UCSD-AML1 (cell line): ENCODE results near the gene MTFR1L.

Source experiments
- DNase-seq: peaks from one replicate; lab custom pipeline; 2025; ENCODE audit not compliant: unreplicated experiment; lab: John Stamatoyannopoulos, UW

The MTFR1L gene

GRCh38 chr1:25787760-25788166, 32.0 kb upstream of the MTFR1L start:
- no peak for DNase-seq

GRCh38 chr1:25790472-25790871, 29.3 kb upstream of the MTFR1L start:
- DNase-seq, result no peak

DNA sequence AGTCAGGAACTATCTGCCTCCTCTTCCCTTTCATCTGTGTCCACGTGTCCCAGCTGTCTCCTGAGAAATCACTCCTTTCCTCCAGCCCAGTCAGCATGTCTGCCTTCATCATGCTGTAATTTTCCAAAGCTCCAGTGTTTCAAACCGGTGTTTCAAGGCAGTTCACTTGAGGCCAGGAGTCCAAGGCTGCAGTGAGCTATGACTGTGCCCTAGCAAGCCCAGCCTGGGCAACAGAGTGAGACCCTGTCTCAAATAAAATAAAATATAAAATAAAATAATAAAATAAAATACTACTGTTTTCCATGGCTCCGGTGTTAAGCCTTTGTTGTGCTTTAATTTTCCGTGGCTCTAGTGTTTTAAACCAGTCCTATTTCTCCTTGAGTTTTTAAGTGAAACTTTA, 27.6 kb upstream of the MTFR1L start:
- no peak for DNase-seq

DNA sequence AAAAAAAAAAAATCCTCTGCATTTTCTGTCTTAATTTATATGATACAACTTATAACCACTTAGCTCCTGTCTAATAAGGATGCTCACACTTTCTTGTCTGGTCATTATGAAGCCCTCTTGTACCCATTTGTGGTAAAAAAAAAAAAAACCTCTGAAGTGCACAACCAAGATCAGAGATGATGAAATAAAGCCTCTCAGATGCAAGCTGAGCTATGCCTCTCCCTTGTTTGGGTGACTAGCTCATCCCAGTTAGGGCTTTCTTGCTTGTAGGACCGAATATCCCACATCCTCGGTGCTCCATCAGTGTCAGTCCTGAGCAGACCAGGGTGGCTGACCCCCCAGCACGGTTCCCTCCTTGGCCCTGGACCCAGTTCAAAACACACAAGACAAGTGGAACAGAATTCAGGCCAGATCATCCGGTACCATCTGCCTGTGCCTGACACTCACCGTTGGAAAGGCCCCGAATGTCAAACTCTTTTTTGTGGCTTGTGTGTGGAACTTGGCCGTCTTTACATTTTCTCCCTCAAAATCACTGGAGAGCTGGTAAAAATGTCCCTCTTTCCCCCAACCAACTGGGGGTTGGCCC, 26.1 kb upstream of the MTFR1L start:
- no peak for DNase-seq

DNA sequence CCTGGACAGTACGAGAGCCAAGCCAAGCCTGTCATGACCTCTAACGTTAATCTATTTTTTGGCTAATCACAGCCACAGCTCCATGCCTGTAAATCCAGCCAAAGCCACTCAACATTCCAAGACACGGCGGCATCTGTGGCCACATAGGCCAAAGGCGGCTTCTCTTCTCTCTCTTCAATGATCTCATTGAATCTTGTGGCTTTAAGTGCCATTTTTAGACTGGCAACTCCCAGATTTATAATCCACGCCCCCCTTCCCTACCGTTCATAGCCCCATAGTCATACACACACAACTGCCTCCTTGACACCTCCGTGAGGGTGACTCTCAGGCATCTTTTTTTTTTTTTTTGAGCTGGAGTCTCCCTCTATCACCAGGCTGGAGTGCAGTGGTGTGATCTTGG, 25.4 kb upstream of the MTFR1L start:
- DNase-seq, result no peak

DNA sequence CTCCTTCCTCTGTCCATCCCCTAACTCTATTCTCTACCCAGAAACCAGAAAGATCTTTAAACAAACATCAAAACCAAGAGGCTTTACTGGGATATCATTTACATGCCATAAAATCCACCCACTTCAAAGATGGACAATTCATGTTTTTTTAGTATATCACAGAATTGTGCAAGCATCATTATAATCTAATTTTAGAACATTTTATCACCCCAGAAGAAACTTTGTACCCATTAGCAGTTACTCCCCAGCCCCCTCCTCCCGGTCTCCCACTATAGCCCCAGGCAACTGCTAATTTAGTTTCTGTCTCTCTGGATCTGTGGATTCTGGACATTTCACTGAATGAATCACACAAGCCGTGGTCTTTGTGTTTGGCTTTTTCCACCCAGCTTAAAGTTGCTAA, 24.5 kb upstream of the MTFR1L start:
- DNase-seq, result no peak

- DNase-seq, result no peak
These were observed 23.6 kb upstream of the MTFR1L start for GRCh38 chr1:25795946-25796810.

- peak; percentile 84 for DNase-seq
These were observed 22.8 kb upstream of the MTFR1L start for GRCh38 chr1:25796811-25797458.

DNA sequence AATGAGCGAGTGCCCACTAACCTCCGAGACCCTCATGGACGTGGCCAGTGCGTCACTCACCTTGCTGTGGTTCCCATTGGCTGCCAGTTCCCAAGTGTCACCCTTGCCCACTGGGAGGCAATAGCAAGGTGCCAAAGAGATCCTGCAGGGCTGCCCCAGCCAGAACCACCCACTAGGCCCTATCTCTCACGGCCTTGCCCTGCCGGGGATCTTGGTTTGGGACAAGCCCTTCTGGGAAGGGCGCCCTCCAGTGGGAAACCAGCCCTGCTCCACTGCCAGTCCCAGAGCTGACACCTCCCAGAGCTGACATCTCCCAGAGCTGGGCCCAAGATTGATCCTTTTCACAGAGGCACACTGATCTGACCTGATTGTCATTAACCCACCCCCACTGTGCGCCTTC, 21.8 kb upstream of the MTFR1L start:
- peak; percentile 65 for DNase-seq

- no peak for DNase-seq
These were observed 20.9 kb upstream of the MTFR1L start for GRCh38 chr1:25798666-25799351.

DNA sequence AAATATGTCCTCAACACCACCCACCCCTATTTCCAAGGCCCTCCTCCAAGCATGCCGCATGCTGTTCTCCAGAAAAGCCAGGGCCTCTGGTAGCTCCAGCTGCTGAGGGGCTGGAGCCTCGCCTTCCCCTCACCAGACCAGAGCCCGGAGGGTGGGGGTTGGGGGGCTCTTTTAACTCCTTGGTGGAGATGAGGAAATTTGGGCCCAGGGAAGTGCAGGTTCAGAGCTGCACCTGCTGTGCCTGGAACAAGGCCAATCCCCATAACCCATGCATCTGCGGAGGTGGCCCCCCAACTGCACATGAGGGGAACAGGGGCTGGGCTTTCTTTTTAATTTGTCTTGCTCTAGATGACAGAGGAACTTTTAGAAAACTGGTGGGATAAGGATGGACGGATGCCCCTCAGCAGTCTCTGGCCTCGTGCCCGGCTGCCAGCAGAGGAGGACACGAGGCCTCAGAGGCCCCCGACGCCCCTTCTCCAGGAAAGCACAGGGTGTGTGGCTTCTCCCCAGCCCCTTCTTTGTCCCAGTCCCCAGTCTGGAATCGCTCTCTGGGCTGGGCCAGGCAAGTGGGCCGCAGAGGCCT, 20.3 kb upstream of the MTFR1L start:
- no peak for DNase-seq

DNA sequence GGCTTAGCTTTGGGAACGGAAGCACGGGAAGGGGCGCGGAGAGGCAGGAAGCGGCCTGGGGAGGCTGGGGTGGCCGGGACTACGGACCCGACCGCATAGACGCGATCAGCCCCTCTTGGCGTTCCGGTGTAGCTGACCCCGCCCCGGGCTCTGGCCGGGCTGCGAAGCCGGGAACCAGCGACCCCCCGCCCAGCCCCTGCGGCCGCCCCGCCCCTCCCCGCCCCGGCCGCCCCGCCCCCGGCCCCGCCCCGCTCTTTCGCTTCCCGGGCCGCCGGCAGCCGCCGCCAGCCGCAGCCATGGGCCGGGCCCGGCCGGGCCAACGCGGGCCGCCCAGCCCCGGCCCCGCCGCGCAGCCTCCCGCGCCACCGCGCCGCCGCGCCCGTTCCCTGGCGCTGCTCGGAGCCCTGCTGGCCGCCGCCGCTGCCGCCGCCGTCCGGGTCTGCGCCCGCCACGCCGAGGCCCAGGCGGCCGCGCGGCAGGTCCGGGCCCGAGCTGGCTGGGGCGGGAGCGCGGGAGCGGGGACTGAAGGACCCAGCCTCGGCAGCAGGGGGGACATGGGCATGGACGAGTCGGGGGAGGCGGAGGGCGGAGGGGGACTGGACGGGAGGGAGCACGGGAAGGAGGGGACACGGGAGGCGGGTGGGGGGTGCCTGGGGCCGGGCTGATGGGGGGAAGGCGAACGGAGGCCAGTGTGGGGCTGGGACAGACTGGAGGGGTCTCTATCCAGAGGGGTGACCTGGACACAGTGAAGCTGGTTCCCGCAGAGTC, 19.6 kb upstream of the MTFR1L start, which contains the start of gene SELENON:
Gene SELENON, plus strand, starts transcription at position 259 of the 768 bp plus-strand sequence. Its CDS starts 38 bp downstream, at position 297.
- peak; percentile 86 for DNase-seq

GRCh38 chr1:25800703-25801377, 18.9 kb upstream of the MTFR1L start:
- peak; percentile 51 for DNase-seq

- no peak for DNase-seq
These were observed 16.8 kb upstream of the MTFR1L start for GRCh38 chr1:25802915-25803314.

- no peak for DNase-seq
These were observed 16.4 kb upstream of the MTFR1L start for GRCh38 chr1:25803368-25803767.

DNA sequence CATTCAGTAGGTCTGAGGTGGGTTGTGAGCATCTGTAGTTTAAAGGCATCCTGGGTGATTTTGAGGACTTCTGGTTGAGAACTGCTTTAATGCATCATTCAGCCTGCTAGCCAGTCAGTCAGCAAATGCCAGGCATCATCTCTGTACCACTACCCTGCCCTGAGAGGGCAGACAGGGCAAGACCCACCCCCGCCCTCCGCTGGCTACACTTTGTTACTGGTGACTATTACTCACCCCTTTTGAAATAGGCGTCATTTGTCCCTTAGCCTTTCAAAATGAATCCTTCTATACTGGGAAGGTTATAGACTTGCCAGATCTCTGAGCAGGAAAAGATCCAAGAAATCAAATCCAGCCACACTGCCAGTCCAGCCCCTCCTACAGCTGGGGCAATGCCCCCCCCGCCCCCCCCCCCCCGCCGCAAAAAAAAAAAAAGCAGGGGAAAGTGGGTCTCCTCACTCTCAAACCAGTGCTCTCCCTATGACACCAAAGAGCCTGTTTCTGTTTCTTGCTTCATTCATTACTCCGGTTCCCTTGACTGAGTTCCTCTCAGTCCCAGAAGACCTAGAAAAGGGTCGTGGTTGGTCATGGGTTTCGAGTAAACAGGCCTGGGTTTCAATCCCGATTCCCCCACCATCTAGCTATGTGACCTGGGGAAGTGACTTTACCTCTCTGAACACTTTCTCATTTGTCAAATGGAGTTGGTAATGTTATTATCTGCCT, 15.3 kb upstream of the MTFR1L start:
- DNase-seq, result no peak

DNA sequence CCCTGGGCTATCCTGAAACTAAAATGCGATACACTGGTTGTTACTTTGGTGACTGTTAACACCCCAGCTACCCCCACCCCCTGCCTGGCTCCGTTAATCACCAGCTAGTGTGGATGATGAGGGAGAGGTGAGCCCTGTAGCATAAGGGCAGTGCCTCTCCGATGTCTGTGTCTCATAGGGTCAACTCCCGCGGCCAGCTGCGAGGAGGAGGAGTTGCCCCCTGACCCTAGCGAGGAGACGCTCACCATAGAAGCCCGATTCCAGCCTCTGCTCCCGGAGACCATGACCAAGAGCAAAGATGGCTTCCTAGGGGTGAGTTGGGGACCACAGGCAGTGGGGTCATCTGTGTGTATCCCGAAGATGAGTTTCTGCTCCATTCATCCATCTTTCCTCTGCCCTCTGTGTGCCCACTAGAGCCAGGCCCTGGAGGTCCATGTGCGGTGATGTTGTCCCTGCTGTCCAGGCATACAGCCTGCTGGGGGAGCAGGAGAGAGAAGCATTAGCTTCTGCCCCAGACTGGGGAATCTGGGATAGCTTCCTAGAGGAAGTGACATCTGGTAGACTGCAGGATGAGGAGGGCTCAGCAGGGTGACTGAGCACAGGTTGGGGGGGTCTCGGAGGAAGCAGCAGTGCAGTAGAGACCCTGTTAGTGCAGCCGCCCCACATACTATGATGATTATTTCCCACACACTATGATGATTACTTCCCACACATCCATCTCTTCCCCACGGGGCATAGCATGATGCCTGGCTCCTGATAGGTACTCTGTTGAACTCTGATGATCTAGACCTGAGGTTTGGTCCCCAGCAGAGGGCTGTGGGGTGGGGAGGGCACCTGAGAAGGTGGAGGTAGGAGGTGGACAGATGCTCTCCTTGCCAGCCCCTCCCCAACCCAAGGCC, 14.5 kb upstream of the MTFR1L start:
- no peak for DNase-seq

GRCh38 chr1:25805863-25806225, 13.9 kb upstream of the MTFR1L start:
- DNase-seq, result peak; percentile 55
